Right lobe of liver (tissue), 6 donors: ENCODE data around the gene CCDC60. TPM values are rescaled to one million over a fixed set of nuclear protein-coding genes. Genes with fewer than 3 reads are reported as not detected.

ENCODE experiments used
- ATAC-seq, 4 donors: fragments of 200-7000 bp; cut with Tn5 transposase; one replicate each; pipeline ENCODE4 v1.9.1; 2020; ENCODE audit warnings: mild to moderate bottlenecking in 4 of 4, moderate library complexity in 4 of 4
- DNase-seq, 3 donors: peaks; one replicate each; pipeline ENCODE4 v3.0.0-alpha.2; 2020
- H3K27ac ChIP-seq, 3 donors: fragments of 200-600 bp; one replicate each; pipeline ENCODE4 v1.8.0; 2022
- H3K27me3 ChIP-seq, 2 donors: fragments of 200-600 bp; one replicate each; pipeline ENCODE4 v1.8.0; 2022
- H3K36me3 ChIP-seq, 4 donors: fragments of 200-600 bp; sonication (generic) in 1 of 4; one replicate each; pipeline versions ENCODE4 v1.5.1 to v1.8.0; 2017 to 2022; ENCODE audit warnings: control low read depth in 1 of 4
- H3K4me1 ChIP-seq, 4 donors: fragments of 200-600 bp; sonication (generic) in 1 of 4; one replicate each; pipeline versions ENCODE4 v1.5.1 to v1.8.0; 2017 to 2022; ENCODE audit warnings: control low read depth in 1 of 4
- H3K4me3 ChIP-seq, 3 donors: fragments of 200-600 bp; one replicate each; pipeline ENCODE4 v1.8.0; 2022
- H3K9me3 ChIP-seq, 4 donors: fragments of 200-600 bp; sonication (generic) in 1 of 4; one replicate each; pipeline versions ENCODE4 v1.5.1 to v1.8.0; 2017 to 2022; ENCODE audit warnings: control low read depth in 1 of 4
- CTCF ChIP-seq, 4 donors: fragments of 200-600 bp in 3 of 4; fragments of 450-650 bp in 1 of 4; IDR thresholded peaks; one replicate each; pipeline versions ENCODE4 v1.5.1 to v1.8.0; 2016 to 2022; ENCODE audit warnings: antibody characterized with exemption in 4 of 4, mild to moderate bottlenecking in 2 of 4
- POLR2A ChIP-seq: fragments of 450-650 bp; IDR thresholded peaks from one replicate; pipeline ENCODE4 v1.6.1; 2017; ENCODE audit warnings: antibody characterized with exemption, mild to moderate bottlenecking
- WGBS: methylation state at CpG from one replicate; pipeline ENCODE4 v1.1.6; 2018; ENCODE audit warnings: low coverage, low lambda C conversion rate; ENCODE audit not compliant: insufficient coverage; ENCODE audit errors: missing lambda C conversion rate; 5-methylcytosine and 5-hydroxymethylcytosine counted together
- intact Hi-C, 2 donors: fragments of 100-400 bp; cut with DNase I; formaldehyde crosslinking; loops; one replicate each; pipeline versions ENCODE4 v1.11.2 to v1.14.1; 2022
- total RNA-seq, 6 experiments: library from RNA; depleted of rRNA in 2 of 6; stranded (reverse); fragments of >200 nt in 2 of 6; fragmentation: NEBNext Ultra II Directional in 3 of 6; extraction: Animal tissue kit (Norgen Biotek cat#: 25700) in 3 of 6; gene quantifications; one replicate each; pipeline versions ENCODE4 v1.1.0 to v1.2.4, GENCODE V29; 2016 to 2023
- donor health status: DM: no; HTN: yes; CAD: no.
- donor health status: DM: no; HTN: no; CAD: no.
- donor health status: DM: no; HTN: no; CAD: no.
- donor health status: DM: no; HTN: yes; CAD: no.
- donor health status: DM: no; HTN: yes; CAD: no.

CCDC60 gene
- total RNA-seq, 6 experiments from 2014 or later: not detected

GRCh38 chr12:119447618-119448017 is 113.1 kb downstream of the CCDC60 start:
- intact Hi-C loops: loop anchor here in 1 of 2 donors (5.0 kb wide), 1 partner anchor 95 kb away; no protein-coding TSS in a partner anchor
- WGBS: 48% methylated on average over 8 of the region's 8 CpGs
- no peak for TF ChIP-seq POLR2A
- TF ChIP-seq CTCF (IDR thresholded peaks at IDR 0.05): no peak
- peaks cover 0 to 5% of the 10 kb centered on the region in 2 donors for H3K27me3 ChIP-seq
- DNase-seq: no peak
- no peak overlapping the region for H3K27ac ChIP-seq
- no peak for ATAC-seq
- H3K9me3 ChIP-seq: no peaks in the 10 kb centered on the region
- no peaks in the 10 kb centered on the region for H3K36me3 ChIP-seq
- no peaks in the 10 kb centered on the region for H3K4me1 ChIP-seq
- H3K4me3 ChIP-seq: no peak overlapping the region

- DNase-seq: no peak
- 35% methylated on average over 5 of the region's 5 CpGs for WGBS
- TF ChIP-seq CTCF (IDR thresholded peaks at IDR 0.05): no peak
- no peak for TF ChIP-seq POLR2A
- Histone ChIP-seq H3K4me3 (no peak overlapping the region), H3K27ac (no peak overlapping the region), H3K4me1 (no peaks in the 10 kb centered on the region), H3K27me3 (peaks cover 0 to 5% of the 10 kb centered on the region in 2 donors), H3K9me3 (no peaks in the 10 kb centered on the region), H3K36me3 (no peaks in the 10 kb centered on the region)
- intact Hi-C loops: loop anchor here in 1 of 2 donors (5.0 kb wide), 1 partner anchor 94 kb away; no protein-coding TSS in a partner anchor
- peak in 1 of 4 donors; percentile 38 for ATAC-seq
Measured at GRCh38 chr12:119448611-119449131, 114.1 kb downstream of the CCDC60 start.

GRCh38 chr12:119450771-119451170 is 116.2 kb downstream of the CCDC60 start:
- no peaks in the 10 kb centered on the region for H3K4me1 ChIP-seq
- no peak overlapping the region for H3K27ac ChIP-seq
- 68% methylated on average over 7 of the region's 7 CpGs for WGBS
- H3K9me3 ChIP-seq: no peaks in the 10 kb centered on the region
- no peaks in the 10 kb centered on the region for H3K36me3 ChIP-seq
- ATAC-seq: no peak
- TF ChIP-seq POLR2A: no peak
- TF ChIP-seq CTCF (IDR thresholded peaks at IDR 0.05): no peak
- no peaks in the 10 kb centered on the region for H3K27me3 ChIP-seq
- H3K4me3 ChIP-seq: no peak overlapping the region
- intact Hi-C loops: no loop called here
- DNase-seq: no peak

DNA sequence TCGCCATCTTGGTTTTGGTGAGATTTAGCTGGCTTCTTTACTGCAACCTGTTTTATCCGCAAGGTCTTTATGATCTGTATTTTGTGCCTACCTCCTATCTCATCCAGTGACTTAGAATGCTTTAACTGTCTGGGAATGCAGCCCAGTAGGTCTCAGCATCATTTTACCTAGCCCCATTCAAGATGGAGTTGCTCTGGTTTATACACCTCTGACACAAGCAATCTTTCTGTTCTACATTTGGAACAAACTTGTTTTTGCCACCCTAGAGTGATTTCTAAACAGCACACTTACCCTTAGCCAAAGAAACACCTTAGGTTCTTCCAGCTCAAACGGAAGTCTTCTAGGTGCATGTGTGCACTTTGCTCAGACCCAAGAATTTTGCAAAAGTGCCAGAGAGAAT is 122.3 kb downstream of the CCDC60 start:
- Histone ChIP-seq H3K27me3 (no peaks in the 10 kb centered on the region), H3K4me1 (no peaks in the 10 kb centered on the region), H3K9me3 (no peaks in the 10 kb centered on the region), H3K27ac (no peak overlapping the region), H3K36me3 (no peaks in the 10 kb centered on the region), H3K4me3 (no peak overlapping the region)
- WGBS: 71% methylated on average over 2 of the region's 3 CpGs
- TF ChIP-seq CTCF (IDR thresholded peaks at IDR 0.05): no peak
- TF ChIP-seq POLR2A: no peak
- ATAC-seq (no peak), DNase-seq (no peak)
- intact Hi-C loops: no loop called here
